ENCODE results near the gene CIDEA.

GRCh38 chr18:12308386-12309100 is 54.4 kb downstream of the CIDEA start:
- no peak for TF ChIP-seq CTCF (IDR thresholded peaks at IDR 0.05; ENCODE audit: low read length)
- no peak for TF ChIP-seq EZH2 (optimal IDR thresholded peaks at IDR 0.05; ENCODE audit: low read depth, low read length)
- no peak for TF ChIP-seq EZH2phosphoT487 (IDR thresholded peaks at IDR 0.05; ENCODE audit: low read length)

Measured in MM.1S (cell line).